ENCODE data around the gene XKR8. TPM values are rescaled to one million over a fixed set of nuclear protein-coding genes. Genes with fewer than 3 reads are reported as not detected.

XKR8 gene
- total and polyA plus RNA-seq, 2 donors (not counting 1 experiment from before 2014, with no cell fraction given) = 3.4 to 8.7 TPM

GRCh38 chr1:27940297-27940696 is 19.5 kb upstream of the XKR8 start:
- DNase-seq (peak; percentile 71), ATAC-seq (ENCODE audit: low read depth) (peak; percentile 78)
- Histone ChIP-seq H2AFZ (ENCODE audit: insufficient read depth, low read depth, low read length, poor library complexity, severe bottlenecking) (peak overlapping the region; percentile 64), H3K36me3 (replicated peaks in 1 of 2; ENCODE audit: control extremely low read depth in 1 of 2, control insufficient read depth in 1 of 2, extremely low read depth in 1 of 2, insufficient read depth in 2 of 2, low read length in 1 of 2) (no peaks in the 10 kb centered on the region), H3K79me2 (ENCODE audit: control insufficient read depth, insufficient read depth, low read length) (no peaks in the 10 kb centered on the region), H3K9me3 (ENCODE audit: control extremely low read depth in 1 of 3, control insufficient read depth in 2 of 3, insufficient read depth in 1 of 3, low read length in 2 of 3) (no peaks in the 10 kb centered on the region), H3K4me1 (ENCODE audit: control insufficient read depth in 2 of 2, insufficient read depth in 2 of 2, low read length in 2 of 2) (peaks cover 4 to 8% of the 10 kb centered on the region in 2 donors), H3K4me3 (ENCODE audit: control extremely low read depth in 1 of 5, extremely low read depth in 1 of 5, insufficient read depth in 1 of 5, low read depth in 2 of 5, low read length in 4 of 5) (no peak overlapping the region), H4K20me1 (ENCODE audit: control insufficient read depth, insufficient read depth, low read length, poor library complexity, severe bottlenecking) (no peaks in the 10 kb centered on the region), H3K27me3 (replicated peaks in 1 of 4; ENCODE audit: control extremely low read depth in 1 of 4, control insufficient read depth in 3 of 4, insufficient read depth in 4 of 4, low read length in 3 of 4) (peaks cover 0 to 12% (median 5%) of the 10 kb centered on the region in 4 experiments), H3K4me2 (replicated peaks; ENCODE audit: low read depth, low read length, poor library complexity, severe bottlenecking) (no peak overlapping the region), H3K9ac (ENCODE audit: low read length) (no peak overlapping the region), H3K27ac (ENCODE audit: low read length in 2 of 2) (no peak overlapping the region)
- ChIA-PET POLR2A (interaction anchor here (0.9 kb wide), 1 partner anchor 46 kb away, joined by 3 read pairs; no protein-coding TSS in a partner anchor), CTCF (interaction anchor here (0.7 to 4.6 kb wide), 12 partner anchors 9 to 269 kb away, joined by 3 to 22 read pairs (median 5); no protein-coding TSS in a partner anchor)
- TF ChIP-seq EZH2 (IDR thresholded peaks at IDR 0.05; ENCODE audit: borderline replicate concordance, insufficient read depth, low read depth, low read length, poor library complexity, severe bottlenecking) = no peak
- TF ChIP-seq CTCF (IDR thresholded peaks at IDR 0.05) = peak; percentile 60
- Mint-ChIP-seq H3K9me3 (ENCODE audit: insufficient read depth) (no peaks in the 10 kb centered on the region), H3K4me3 (no peak overlapping the region), H3K27me3 (peaks cover 8% of the 10 kb centered on the region), H3K4me1 (peaks cover 8% of the 10 kb centered on the region), H3K27ac (no peak overlapping the region)
- WGBS (ENCODE audit: insufficient coverage) = 6% methylated on average over 2 of the region's 6 CpGs
- intact Hi-C loops (cut with micrococcal nuclease) = loop anchor here (1.0 kb wide), 1 partner anchor 39 kb away; no protein-coding TSS in a partner anchor

- 100% methylated on average over 5 of the region's 9 CpGs for WGBS (ENCODE audit: insufficient coverage)
- peaks cover 0 to 4% of the 10 kb centered on the region in 2 donors for H3K4me1 ChIP-seq (ENCODE audit: control insufficient read depth in 2 of 2, insufficient read depth in 2 of 2, low read length in 2 of 2)
- no peak overlapping the region for H3K27ac ChIP-seq (ENCODE audit: low read length in 2 of 2)
- no peak overlapping the region for H2AFZ ChIP-seq (ENCODE audit: insufficient read depth, low read depth, low read length, poor library complexity, severe bottlenecking)
- no peaks in the 10 kb centered on the region for H3K9me3 ChIP-seq (ENCODE audit: control extremely low read depth in 1 of 3, control insufficient read depth in 2 of 3, insufficient read depth in 1 of 3, low read length in 2 of 3)
- peaks cover under 1% of the 10 kb centered on the region for H3K27me3 Mint-ChIP-seq
- H3K79me2 ChIP-seq (ENCODE audit: control insufficient read depth, insufficient read depth, low read length) = no peaks in the 10 kb centered on the region
- intact Hi-C loops (cut with micrococcal nuclease) = loop anchor here (1.0 kb wide), 1 partner anchor 38 kb away; no protein-coding TSS in a partner anchor
- no peak for ATAC-seq (ENCODE audit: low read depth)
- H3K4me3 Mint-ChIP-seq = no peak overlapping the region
- H3K9ac ChIP-seq (ENCODE audit: low read length) = no peak overlapping the region
- H3K4me1 Mint-ChIP-seq = peaks cover 4% of the 10 kb centered on the region
- no peak overlapping the region for H3K4me3 ChIP-seq (ENCODE audit: control extremely low read depth in 1 of 5, extremely low read depth in 1 of 5, insufficient read depth in 1 of 5, low read depth in 2 of 5, low read length in 4 of 5)
- CTCF ChIA-PET = interaction anchor here (0.7 to 4.6 kb wide), 11 partner anchors 8 to 268 kb away, joined by 3 to 22 read pairs (median 5); no protein-coding TSS in a partner anchor
- no peak overlapping the region for H3K4me2 ChIP-seq (replicated peaks; ENCODE audit: low read depth, low read length, poor library complexity, severe bottlenecking)
- no peak for DNase-seq
- POLR2A ChIA-PET = interaction anchor here (0.9 kb wide), 1 partner anchor 47 kb away, joined by 3 read pairs; no protein-coding TSS in a partner anchor
- peaks cover 0 to 6% (median under 1%) of the 10 kb centered on the region in 4 experiments for H3K27me3 ChIP-seq (replicated peaks in 1 of 4; ENCODE audit: control extremely low read depth in 1 of 4, control insufficient read depth in 3 of 4, insufficient read depth in 4 of 4, low read length in 3 of 4)
- H3K9me3 Mint-ChIP-seq (ENCODE audit: insufficient read depth) = no peaks in the 10 kb centered on the region
- TF ChIP-seq EZH2 (IDR thresholded peaks at IDR 0.05; ENCODE audit: borderline replicate concordance, insufficient read depth, low read depth, low read length, poor library complexity, severe bottlenecking) (no peak), CTCF (IDR thresholded peaks at IDR 0.05) (no peak)
- no peak overlapping the region for H3K27ac Mint-ChIP-seq
- H3K36me3 ChIP-seq (replicated peaks in 1 of 2; ENCODE audit: control extremely low read depth in 1 of 2, control insufficient read depth in 1 of 2, extremely low read depth in 1 of 2, insufficient read depth in 2 of 2, low read length in 1 of 2) = no peaks in the 10 kb centered on the region
- H4K20me1 ChIP-seq (ENCODE audit: control insufficient read depth, insufficient read depth, low read length, poor library complexity, severe bottlenecking) = no peaks in the 10 kb centered on the region
Measured at GRCh38 chr1:27940870-27941560, 18.8 kb upstream of the XKR8 start.

Measured in B cell (primary cell).